Measurements from ENCODE around the gene ATXN2.
"Not testable (repeated sequence)": the region's sequence is repeated elsewhere in the genome, so short reads cannot be mapped to it uniquely, and the experiment has no call there.

The ATXN2 gene

GRCh38 chr12:111404362-111405148 is 194.6 kb downstream of the ATXN2 start:
- no peak for DNase-seq (ENCODE audit: low read depth)

DNA sequence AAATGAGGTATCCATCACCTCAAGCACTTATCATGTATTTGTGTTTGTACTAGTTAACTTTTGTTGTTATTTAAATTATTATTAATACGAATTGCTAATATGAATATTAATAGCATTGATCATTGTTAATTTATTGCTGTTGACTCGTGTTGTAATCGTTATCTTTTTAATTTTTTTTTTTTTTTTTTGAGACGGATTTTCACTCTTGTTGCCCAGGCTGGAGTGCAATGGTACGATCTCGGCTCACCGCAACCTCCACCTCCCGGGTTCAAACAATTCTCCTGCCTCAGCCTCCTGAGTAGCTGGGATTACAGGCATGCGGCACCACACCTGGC is 196.7 kb downstream of the ATXN2 start:
- not testable (repeated sequence) for DNase-seq (ENCODE audit: low read depth)

Measured in fibroblast of the conjunctiva (primary cell).